HL-60/S4 treated with retinoic acid at 250 ng/mL for 4 days and 3 days (cell line): ENCODE measurements around the gene SULF2.

Experiments
- in situ Hi-C: fragments of 300-500 bp; cut with MboI; formaldehyde crosslinking; loops from 2 replicates; pipeline ENCODE4 v1.7.0; 2022; ENCODE audit warnings: low sequenced_read_pairs

The SULF2 gene

DNA sequence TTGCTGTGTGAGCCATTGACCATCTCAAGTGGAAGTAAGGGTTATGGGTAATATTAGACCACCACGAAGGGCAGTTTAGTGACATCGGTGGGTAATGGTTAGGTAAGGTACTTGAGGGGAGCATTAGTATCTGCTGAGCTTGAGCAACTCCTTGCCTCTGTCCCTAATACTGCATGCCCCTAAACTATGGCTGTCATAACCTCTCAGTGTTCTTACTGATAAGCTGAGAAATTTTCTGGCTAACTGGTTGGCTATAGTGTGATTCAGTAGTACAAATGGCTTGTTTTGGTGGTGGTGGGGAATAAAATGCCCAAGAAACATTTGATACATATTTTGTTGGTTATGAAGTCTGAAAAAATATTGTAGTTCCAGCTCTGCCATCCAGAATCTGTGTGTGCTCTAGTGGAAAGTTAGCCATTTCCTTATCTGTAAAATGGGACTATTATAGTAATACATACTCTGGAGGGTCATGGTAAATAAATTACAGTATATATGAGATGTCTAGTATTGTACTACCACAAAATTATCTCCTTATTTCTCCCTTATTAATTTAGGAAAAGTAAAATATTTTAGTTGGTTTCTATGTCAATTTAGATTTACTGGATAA is 170.5 kb downstream of the SULF2 start:
- in situ Hi-C loops, result no loop called here

DNA sequence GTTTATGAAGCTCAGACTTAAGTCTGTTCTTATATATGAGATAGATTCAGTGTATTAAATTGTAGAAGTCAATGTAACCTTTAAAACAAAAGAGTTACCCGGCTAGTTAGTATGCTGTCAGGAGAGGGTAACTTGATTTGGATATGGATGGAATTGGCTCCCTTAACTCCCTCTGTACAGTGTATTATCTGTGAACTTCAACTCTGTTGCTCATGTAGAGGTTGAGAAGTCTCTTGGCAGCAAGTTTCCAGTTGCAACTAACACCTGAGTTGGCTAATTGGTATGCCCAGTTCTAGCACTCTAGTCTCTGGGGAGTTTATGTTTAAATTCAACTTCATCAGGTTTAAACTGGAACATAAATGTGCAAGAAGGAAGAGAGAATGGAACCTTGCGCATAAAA is 172.6 kb downstream of the SULF2 start:
- in situ Hi-C loops, result no loop called here

DNA sequence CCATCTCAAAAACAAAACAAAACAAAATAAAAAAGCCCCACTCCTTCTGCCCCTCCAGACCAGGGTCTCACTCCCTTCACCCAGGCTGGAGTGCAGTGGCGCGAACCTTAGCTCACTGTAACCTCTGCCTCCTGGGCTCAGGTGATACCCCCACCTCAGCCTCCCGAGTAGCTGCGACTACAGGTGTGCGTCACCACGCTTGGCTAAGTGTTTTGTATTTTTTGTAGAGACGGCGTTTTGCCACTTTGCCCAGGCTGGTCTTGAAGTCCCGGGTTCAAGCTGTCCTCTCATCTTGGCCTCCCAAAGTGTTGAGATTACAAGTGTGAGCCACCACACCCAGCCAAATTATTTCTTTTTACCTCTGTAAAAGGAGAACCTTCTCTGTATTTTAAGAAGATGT is 173.5 kb downstream of the SULF2 start:
- in situ Hi-C loops, result no loop called here

DNA sequence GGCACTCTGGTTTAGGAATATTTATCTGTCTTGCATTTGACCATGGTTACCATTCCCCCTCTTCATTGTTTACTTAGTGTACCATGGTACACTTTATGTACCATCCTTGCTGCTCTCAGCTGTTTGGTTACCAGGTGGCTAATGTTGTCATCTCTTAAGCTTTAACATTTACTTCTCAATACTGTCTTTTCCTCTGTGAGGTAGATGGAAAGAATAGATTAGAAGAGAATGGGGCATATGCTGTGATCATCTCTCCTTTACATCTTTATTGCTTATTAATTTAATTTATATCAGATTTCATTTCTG is 174.4 kb downstream of the SULF2 start:
- in situ Hi-C loops, result no loop called here

DNA sequence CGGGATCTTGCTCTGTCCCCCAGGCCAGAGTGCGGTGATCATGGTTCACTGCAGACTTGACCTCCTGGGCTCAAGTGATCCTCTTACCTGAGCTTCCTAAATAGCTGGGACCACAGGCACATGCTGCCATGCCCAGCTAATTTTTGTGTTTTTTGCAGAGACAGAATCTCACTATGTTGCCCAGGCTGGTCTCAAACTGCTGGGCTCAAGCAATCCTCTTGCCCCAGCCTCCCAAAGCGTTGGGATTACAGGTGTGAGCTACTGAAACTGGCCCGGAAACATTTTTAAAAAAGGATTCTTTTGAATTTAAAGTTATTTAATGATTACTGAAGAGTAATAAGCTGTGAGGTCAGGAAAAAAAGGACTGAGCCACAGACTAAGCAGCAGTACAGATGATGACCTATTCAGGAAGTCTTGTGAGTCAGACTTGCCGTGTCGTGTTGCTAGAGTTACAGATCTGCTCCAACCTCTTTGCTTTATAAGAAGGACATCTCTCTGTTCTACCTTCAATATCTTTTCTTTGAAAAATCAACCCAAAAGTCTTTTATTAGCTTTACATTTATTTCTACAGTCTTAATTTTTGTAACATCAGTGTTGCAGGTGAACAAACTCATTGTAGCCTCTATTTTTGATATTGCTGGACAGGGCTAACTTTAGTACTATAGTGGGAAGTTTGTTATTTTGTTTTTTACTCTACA is 174.9 kb downstream of the SULF2 start:
- in situ Hi-C loops, result no loop called here

DNA sequence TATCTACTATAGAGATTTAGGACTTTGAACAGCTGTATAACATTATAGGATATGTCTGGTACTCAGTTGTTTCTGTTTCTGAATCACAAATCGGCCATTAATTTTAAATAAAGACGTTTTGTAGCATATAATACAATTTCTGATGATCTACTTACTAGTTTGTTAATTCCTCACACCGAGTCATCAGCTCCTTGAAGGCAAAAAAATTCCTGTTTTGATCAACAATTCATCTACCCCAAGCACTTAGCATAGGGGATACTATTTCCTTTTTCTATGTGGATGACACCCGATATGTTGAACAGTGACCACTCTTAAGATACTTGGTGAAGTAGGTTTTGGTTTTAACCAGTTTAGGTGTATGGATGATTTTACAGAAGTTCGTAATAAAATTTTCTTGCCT is 176.3 kb downstream of the SULF2 start:
- in situ Hi-C loops, result no loop called here
